Endodermal cell (in vitro differentiated cells): Measurements from ENCODE around the gene CEP112. TPM values are rescaled to one million over a fixed set of nuclear protein-coding genes. Genes with fewer than 3 reads are reported as not detected.

Source experiments
- DNase-seq: peaks from one replicate; pipeline ENCODE4 v3.0.0-alpha.2; 2017
- H3K27ac ChIP-seq: 2 replicates; pipeline ENCODE4 v1.5.1; 2013; ENCODE audit warnings: mild to moderate bottlenecking, low read depth, low read length, moderate library complexity
- H3K27me3 ChIP-seq: 2 replicates; pipeline ENCODE4 v1.6.1; 2013; ENCODE audit warnings: mild to moderate bottlenecking, low read length, moderate library complexity; ENCODE audit not compliant: insufficient read depth, control insufficient read depth, poor library complexity, severe bottlenecking
- H3K36me3 ChIP-seq: 2 replicates; pipeline ENCODE4 v1.7.0; 2013; ENCODE audit warnings: mild to moderate bottlenecking, low read length, moderate library complexity; ENCODE audit not compliant: control insufficient read depth, insufficient read depth
- H3K4me1 ChIP-seq: one replicate; pipeline ENCODE4 v1.7.0; 2013; ENCODE audit warnings: low read length; ENCODE audit not compliant: control insufficient read depth, insufficient read depth
- H3K4me3 ChIP-seq: 2 replicates; pipeline ENCODE4 v1.5.1; 2013; ENCODE audit warnings: mild to moderate bottlenecking, low read length, moderate library complexity
- H3K9ac ChIP-seq: 2 replicates; pipeline ENCODE4 v1.6.1; 2013; ENCODE audit warnings: mild to moderate bottlenecking, low read length, moderate library complexity; ENCODE audit not compliant: poor library complexity, severe bottlenecking; ENCODE audit errors: extremely low read depth
- H3K9me3 ChIP-seq: 2 replicates; pipeline ENCODE4 v1.6.1; 2013; ENCODE audit warnings: mild to moderate bottlenecking, low read length, moderate library complexity; ENCODE audit not compliant: control insufficient read depth
- H3K27ac Mint-ChIP-seq: 2 replicates; pipeline ENCODE4 v1.8.0; 2020; ENCODE audit warnings: mixed read lengths
- H3K27me3 Mint-ChIP-seq: 2 replicates; pipeline ENCODE4 v1.8.0; 2021; ENCODE audit warnings: mild to moderate bottlenecking, mixed read lengths; ENCODE audit not compliant: insufficient read depth
- H3K36me3 Mint-ChIP-seq: 2 replicates; pipeline ENCODE4 v1.8.0; 2020; ENCODE audit warnings: low read depth, mixed read lengths
- H3K4me1 Mint-ChIP-seq: 2 replicates; pipeline ENCODE4 v1.8.0; 2020; ENCODE audit warnings: mixed read lengths
- H3K4me3 Mint-ChIP-seq: 2 replicates; pipeline ENCODE4 v1.8.0; 2020; ENCODE audit warnings: mild to moderate bottlenecking, moderate library complexity, mixed read lengths
- H3K9me3 Mint-ChIP-seq: 2 replicates; pipeline ENCODE4 v1.8.0; 2020; ENCODE audit warnings: mild to moderate bottlenecking, mixed read lengths
- WGBS, 2 experiments: methylation state at CpG; one replicate each; pipeline versions ENCODE4 v1.1.5 to v1.1.7; 2013; ENCODE audit warnings: missing lambda C conversion rate in 2 of 2, mixed read lengths in 1 of 2; ENCODE audit not compliant: insufficient coverage in 1 of 2, insufficient read length in 1 of 2; 5-methylcytosine and 5-hydroxymethylcytosine counted together
- total RNA-seq, 2 donors: library from RNA; stranded (reverse); fragmentation: NEBNext Ultra II Directional in 1 of 2; extraction: Animal tissue kit (Norgen Biotek cat#: 25700) in 1 of 2; gene quantifications; 2 replicates in 1 of 2; 3 replicates in 1 of 2; pipeline ENCODE4 v1.2.1, GENCODE V29; 2021
- TF ChIP-seq, protein P1 (sequence below): fragments of 200-600 bp; sonication (generic); conservative IDR thresholded peaks from 2 replicates; pipeline ENCODE4 v1.5.0; 2021; ENCODE audit warnings: antibody characterized with exemption, mild to moderate bottlenecking

CEP112 gene
- total RNA-seq, 2 donors from 2014 or later, result 15.2 to 21.4 TPM

DNA sequence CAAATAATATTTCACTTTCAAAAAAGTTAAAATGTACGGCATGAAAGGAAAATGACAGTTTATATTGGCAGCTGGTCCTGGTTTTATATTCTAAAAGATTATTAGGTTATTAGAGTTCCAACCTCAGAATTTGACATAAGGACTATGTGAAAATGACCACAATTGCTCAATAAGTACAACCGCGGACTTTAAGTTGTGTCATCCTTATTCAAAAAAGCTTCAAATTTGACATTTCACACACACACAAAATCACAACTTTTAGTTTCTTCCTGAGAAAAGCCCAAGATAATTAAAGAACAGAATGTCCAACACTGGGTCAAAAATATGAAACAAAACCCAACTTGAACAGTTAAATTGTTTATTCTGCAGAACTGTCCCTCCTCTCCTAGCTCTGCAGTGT, 497.3 kb downstream of the CEP112 start:
- Histone ChIP-seq H3K4me3 (no peak overlapping the region), H3K27me3 (peaks cover 6% of the 10 kb centered on the region), H3K27ac (no peak overlapping the region), H3K9me3 (no peaks in the 10 kb centered on the region), H3K9ac (no peak overlapping the region), H3K4me1 (peaks cover 12% of the 10 kb centered on the region), H3K36me3 (no peaks in the 10 kb centered on the region)
- H3K27ac Mint-ChIP-seq, result no peak overlapping the region
- no peaks in the 10 kb centered on the region for H3K9me3 Mint-ChIP-seq
- H3K4me1 Mint-ChIP-seq, result peaks cover 46% of the 10 kb centered on the region
- DNase-seq, result no peak
- no peaks in the 10 kb centered on the region for H3K27me3 Mint-ChIP-seq
- TF ChIP-seq, protein P1, sequence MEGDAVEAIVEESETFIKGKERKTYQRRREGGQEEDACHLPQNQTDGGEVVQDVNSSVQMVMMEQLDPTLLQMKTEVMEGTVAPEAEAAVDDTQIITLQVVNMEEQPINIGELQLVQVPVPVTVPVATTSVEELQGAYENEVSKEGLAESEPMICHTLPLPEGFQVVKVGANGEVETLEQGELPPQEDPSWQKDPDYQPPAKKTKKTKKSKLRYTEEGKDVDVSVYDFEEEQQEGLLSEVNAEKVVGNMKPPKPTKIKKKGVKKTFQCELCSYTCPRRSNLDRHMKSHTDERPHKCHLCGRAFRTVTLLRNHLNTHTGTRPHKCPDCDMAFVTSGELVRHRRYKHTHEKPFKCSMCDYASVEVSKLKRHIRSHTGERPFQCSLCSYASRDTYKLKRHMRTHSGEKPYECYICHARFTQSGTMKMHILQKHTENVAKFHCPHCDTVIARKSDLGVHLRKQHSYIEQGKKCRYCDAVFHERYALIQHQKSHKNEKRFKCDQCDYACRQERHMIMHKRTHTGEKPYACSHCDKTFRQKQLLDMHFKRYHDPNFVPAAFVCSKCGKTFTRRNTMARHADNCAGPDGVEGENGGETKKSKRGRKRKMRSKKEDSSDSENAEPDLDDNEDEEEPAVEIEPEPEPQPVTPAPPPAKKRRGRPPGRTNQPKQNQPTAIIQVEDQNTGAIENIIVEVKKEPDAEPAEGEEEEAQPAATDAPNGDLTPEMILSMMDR, result no peak
- 86 to 100% methylated on average over 3 of the region's 3 CpGs for WGBS, 2 experiments
- H3K36me3 Mint-ChIP-seq, result no peaks in the 10 kb centered on the region
- H3K4me3 Mint-ChIP-seq, result no peak overlapping the region

DNA sequence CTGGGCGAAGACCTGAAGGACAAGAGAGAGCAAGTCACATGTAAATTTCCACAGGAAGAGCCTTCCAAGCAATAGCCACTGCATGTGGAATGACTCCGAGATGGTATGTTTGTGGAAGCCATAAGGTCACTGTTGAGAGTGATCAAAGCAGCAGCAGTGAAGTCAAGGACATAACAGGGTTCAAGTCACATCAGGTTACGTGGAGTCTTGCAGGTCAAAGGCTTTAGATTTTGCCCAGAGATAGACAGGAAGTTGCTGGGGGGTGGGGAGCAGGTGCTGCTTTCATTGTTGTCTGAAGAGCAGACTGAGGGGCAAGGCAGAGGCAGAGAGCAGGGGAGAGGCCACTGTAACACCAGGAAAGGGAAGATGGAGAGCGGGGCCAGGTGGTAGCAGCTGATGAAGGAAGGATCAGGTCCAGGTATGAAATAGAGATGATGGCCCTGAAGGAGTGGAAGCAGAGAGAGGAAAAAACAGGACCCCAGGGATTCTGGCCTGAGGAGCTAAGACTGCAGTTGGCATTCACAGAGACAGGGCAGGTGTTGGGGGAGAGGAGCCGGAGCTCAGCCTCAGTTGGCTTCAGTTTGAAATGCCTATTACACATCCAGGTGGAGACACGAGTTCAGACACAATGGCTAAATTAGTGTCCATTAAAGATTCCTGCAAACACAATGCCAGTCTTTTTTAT, 501.2 kb downstream of the CEP112 start:
- peaks cover 6% of the 10 kb centered on the region for H3K27me3 ChIP-seq
- WGBS, 2 experiments, result 80 to 85% methylated on average over 6 of the region's 6 CpGs
- H3K9ac ChIP-seq, result no peak overlapping the region
- no peaks in the 10 kb centered on the region for H3K36me3 Mint-ChIP-seq
- no peaks in the 10 kb centered on the region for H3K9me3 ChIP-seq
- no peaks in the 10 kb centered on the region for H3K36me3 ChIP-seq
- H3K4me1 ChIP-seq, result peaks cover 7% of the 10 kb centered on the region
- peak; percentile 64 for DNase-seq
- peaks cover 18% of the 10 kb centered on the region for H3K4me1 Mint-ChIP-seq
- H3K4me3 ChIP-seq, result no peak overlapping the region
- no peak overlapping the region for H3K27ac ChIP-seq
- no peaks in the 10 kb centered on the region for H3K27me3 Mint-ChIP-seq
- TF ChIP-seq, protein P1, result no peak
- H3K9me3 Mint-ChIP-seq, result no peaks in the 10 kb centered on the region
- H3K27ac Mint-ChIP-seq, result no peak overlapping the region
- H3K4me3 Mint-ChIP-seq, result no peak overlapping the region

DNA sequence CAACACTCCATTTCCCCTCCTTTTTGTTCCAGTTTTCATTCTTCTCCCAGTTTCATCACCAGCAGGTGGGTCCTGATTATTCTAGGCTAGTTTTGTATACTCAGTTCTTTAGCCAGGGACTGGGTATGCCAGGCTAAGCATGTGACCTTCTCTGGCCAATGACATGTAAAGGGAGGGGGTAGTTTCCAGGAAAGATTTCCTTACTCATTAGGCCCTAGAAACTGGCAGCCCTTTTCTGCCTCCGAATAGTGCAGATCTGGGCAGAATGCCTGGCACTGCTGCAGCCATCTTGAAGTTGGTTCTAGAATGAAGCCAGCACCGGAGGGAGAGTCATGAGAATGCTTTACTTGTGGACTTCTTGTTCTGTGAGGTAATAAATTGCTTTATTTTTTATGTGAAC, 503.6 kb downstream of the CEP112 start:
- Mint-ChIP-seq H3K27ac (no peak overlapping the region), H3K4me3 (no peak overlapping the region), H3K4me1 (peaks cover 18% of the 10 kb centered on the region), H3K36me3 (no peaks in the 10 kb centered on the region), H3K9me3 (no peaks in the 10 kb centered on the region), H3K27me3 (no peaks in the 10 kb centered on the region)
- WGBS, 2 experiments, result 93 to 100% methylated on average over 2 of the region's 2 CpGs
- Histone ChIP-seq H3K36me3 (no peaks in the 10 kb centered on the region), H3K4me1 (peaks cover 7% of the 10 kb centered on the region), H3K4me3 (no peak overlapping the region), H3K27me3 (peaks cover 4% of the 10 kb centered on the region), H3K27ac (no peak overlapping the region), H3K9me3 (no peaks in the 10 kb centered on the region), H3K9ac (no peak overlapping the region)
- no peak for DNase-seq
- TF ChIP-seq, protein P1, result no peak
